ENCODE measurements around the gene LCE6A.

LCE6A gene

DNA sequence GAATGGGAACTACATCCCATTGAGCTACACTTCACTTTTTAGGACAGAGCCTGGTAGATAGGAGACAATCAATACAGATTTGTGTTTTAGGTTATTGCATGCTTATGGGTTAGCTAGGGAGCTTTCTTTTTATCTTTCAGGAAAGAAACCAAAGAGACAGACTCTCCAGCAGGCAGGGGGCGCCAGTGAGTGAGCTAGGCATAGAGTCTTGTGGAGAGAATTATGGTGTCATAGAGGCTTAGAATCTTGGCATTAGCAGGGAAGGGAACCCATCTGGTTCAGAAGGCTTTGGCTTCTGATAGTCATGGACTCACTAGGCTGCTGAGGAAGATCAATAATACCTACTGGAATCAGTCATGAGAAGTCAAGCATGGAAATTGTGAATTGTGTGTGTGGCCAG, 35.4 kb downstream of the LCE6A start, which contains the start of gene SMCP:
Gene SMCP (plus strand): TSS at position 281 of the 400 bp plus-strand sequence. CDS start 6,101 bp downstream, outside the sequence.
- DNase-seq = no peak

DNA sequence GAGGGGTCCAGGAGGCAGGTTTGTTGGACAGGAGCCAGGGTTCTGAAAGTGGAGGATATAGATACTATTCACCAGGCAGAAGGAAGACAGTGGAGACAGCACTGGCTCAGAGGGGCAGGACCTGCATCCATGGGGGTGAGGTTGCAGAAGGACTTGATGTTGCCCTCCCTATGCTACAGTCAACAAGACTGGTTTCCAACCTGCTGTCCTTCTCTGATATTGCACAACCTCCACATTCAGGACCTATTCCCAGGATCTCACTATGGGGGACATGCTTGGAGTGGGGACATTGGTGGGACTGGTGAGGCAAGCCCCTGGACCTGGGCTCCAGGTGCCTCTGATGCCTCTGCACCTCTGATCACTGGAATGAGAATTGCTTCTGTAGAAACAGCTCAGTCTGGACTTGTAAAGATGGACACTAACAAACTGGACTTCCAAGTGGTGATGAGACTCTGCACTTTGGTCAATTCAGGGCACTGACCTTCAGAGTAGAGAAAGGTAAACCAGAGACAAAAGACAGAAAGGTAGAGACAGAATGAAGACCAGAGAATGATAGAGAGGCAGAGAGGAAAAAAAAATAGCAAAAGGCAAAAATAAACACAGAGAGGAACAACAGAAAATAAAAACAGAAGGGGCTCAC, 37.0 kb downstream of the LCE6A start:
- DNase-seq = no peak

DNA sequence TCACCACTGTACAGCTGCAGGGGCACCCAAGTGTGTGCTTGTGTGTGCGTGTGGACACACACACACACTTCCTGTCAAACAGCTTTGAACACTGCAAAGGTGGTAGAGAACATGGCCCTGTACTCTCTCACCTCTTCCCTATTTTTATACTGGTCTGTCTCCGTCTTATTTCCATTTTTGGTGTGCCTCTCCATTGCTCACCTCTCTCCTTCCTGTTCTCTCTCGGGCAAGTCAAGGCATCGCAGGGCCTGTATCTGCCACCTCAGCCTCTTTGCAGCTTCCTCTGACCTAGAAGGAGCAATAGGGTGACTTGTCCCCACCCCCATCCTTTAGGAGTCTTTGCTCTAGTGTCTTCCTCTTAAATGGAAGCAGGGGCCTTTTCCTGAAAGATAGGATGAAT, 37.7 kb downstream of the LCE6A start:
- DNase-seq = no peak

DNA sequence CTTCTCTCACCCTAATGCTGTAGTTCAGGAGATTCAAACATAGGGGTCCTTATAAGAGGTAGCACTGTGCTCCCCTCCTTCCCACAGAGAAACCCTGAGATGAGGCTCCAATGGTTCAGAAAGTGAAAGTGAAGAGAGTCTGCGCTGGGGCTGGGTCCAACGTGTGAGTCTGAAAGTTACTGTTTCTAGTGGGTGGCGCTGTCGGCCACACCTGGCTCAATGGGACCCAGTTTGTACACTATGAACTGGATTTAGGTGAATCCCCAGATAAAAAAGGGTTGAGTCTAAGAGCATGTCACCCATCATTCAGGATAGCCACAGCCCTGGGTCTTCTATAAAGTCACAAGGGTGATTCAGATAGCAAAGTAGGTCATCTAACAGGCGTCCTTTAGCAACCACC, 38.3 kb downstream of the LCE6A start:
- no peak for DNase-seq

DNA sequence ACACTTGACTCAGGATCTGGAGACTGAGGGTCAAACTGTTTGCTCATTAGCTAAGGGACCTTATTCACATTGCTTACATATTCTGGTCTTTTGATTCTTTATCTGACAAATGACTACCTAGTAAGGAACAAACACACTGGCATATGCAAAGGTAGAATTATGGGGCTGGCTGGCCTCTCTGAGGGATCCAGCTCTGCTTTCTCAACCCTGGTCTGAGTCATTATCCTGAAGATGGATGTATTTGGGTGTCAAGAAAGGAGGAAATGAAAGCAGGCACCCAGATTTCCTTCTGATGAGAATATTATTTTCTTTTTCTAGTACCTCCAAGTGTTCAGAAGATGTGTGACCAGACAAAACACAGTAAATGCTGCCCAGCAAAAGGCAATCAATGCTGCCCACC, 41.4 kb downstream of the LCE6A start:
- no peak for DNase-seq

DNA sequence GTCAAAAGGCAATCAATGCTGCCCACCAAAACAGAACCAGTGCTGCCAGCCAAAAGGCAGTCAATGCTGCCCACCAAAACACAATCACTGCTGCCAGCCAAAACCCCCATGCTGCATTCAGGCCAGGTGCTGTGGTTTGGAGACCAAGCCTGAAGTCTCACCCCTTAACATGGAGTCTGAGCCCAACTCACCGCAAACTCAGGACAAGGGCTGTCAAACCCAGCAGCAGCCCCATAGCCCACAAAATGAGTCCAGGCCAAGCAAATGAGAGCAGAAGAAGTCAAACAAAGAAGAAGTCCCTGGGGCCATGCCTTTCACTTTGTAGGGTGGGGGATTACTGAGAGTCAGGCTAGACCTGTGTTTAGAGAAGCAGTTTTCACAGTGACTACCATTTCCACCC, 41.9 kb downstream of the LCE6A start:
- DNase-seq = no peak

DNA sequence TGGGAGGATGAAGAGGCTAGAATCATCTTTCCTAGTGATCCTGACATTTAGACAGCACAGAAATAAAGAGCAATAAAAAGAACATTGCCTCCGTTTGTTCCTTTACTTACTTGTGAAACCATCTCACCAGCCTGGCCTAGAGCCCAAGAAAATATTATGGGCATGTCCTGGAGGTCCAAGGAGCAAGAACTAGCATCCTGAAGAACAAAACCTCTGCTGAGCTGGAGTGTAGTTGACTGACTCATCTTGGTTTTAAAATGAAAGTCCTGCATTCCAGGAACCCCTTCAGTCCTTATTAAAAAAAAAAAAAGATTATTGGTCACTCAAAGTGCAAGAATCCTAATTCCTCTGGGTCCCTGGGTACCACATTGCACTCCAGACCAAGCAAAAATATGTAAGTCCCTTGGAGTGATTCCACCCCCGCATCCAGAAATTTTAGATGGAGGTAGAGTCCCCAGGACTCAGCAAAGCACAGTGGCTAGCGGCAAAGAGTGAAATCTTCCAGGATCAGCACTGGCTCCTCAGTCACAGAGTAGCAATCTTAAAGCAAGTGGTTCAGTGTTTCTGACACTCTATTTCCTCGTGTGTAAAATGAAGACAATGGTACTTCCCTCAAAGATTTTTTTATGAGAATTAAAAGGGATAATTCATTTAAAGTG, 42.4 kb downstream of the LCE6A start:
- no peak for DNase-seq

DNA sequence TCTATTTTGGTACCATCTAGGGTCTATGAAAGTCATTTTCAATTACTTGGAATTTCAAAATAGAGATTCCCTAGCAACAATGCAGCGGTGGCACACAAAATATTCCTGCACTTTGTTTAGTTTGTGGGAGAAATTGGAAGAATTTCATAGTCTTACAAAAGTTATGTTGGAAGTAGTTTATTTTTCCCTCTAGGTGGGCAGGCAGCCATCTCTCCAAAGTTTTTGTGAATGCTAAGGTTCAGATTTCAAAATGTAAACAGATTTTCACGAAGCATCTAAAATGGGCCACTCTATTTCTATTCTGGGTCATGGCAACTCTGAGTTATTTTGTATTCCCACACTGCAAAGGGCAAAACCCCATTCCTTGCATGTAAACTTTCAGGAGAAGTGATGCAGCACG, 43.4 kb downstream of the LCE6A start:
- DNase-seq = no peak

DNA sequence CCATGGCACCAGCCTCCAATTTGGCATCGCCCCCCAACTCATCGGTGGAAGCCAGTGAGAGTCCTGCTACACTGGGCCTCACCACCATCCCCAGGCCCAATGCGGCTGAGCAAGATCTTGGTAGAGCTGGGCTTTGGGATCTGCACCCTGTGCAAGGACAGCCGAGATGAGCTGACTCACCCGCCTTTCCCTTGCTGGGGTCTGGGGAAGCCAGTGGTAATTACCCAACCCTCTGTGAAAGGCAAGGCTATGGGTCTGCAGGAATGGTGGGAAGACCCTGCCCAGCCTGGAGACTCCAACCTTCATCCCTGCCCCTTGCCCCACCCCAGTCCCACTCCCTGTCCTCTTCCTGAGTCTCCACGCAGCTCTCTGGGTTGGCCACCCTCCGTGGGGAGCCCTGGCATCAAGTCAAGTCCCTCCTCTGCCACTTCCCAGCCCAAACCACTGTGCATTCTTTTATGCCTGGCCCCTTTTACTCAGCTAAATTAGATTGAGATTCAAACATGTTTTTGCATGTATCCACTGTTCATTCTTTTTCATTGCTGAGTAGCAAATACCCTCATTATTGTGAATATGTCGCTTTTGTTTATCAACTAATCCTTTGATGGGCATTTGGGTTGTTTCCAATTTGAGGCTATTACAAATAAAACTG, 44.2 kb downstream of the LCE6A start:
- DNase-seq = no peak

DNA sequence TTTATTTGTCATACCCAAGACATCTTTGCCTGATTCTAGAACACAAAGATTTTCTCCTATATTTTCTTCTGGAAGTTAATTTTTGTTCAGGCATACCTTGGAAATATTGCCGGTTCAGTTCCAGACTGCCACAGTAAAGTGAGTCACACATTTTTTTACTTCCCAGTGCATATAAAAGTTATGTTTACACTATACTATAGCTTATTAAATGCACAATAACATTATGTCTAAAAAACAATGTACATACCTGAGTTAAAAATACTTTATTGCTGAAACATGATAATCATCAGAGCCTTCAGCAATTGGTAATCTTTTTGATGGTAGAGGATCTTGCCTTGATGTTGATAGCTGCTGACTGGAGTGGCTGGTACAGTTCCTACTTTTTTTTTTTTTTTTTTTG, 45.5 kb downstream of the LCE6A start:
- no peak for DNase-seq
